ENCODE measurements around the gene ARL5A. TPM values are rescaled to one million over a fixed set of nuclear protein-coding genes. Genes with fewer than 3 reads are reported as not detected.

The ARL5A gene
- total RNA-seq (2022; extraction: Qiagen RNA extraction) = 20.9 to 25.8 TPM (median 21.6 TPM) in 5 replicates

DNA sequence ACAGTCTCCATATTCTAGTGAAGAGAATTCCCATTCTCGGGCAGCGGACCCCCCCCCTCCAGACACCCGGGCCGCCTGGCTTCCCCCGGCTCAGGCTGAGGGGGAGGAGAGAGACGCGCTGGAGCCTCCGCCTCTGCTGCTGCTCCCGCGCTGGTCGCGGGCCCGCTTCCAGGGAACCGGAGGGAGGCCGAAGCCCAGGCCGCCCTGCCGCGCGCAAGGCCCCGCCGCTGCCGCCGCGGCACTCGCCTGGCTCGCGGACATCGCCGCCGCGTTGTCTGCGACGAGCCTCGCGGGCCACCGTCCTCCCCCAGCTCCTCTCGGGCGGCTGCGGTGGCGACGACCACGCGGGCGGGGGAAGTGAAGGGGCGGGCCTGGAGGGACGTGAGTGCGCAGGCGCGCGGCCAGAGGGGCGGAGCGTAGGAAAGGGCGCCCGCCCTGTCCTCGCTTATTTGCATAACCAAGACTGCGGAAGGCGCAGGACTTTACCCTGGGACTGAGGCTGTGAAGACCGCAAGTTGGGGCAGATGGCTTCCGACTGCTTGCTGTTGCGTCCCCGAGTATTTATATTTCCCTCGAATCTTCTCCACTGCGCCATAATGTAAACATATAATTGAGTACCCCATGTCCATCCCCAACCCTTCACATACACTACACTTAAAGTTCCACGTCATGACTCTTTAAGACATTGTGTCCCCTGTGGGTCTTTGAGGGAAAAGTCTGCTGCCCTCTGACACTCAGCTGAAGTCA is at the start of gene ARL5A:
Gene ARL5A, minus strand, starts transcription at position 279 of the 747 bp plus-strand sequence. Its CDS starts 245 bp downstream, at position 34.

Other genes with a start within 250 kb of the ARL5A start
- gene NEB, start 93.9 kb downstream of the ARL5A start, total RNA-seq (2022; extraction: Qiagen RNA extraction) = 0.18 to 0.34 TPM (median 0.23 TPM) in 5 replicates